ENCODE measurements around the gene CLIP3.
A peak's percentile ranks its signal among the peaks of the same experiment; 100 is the strongest.

DNA sequence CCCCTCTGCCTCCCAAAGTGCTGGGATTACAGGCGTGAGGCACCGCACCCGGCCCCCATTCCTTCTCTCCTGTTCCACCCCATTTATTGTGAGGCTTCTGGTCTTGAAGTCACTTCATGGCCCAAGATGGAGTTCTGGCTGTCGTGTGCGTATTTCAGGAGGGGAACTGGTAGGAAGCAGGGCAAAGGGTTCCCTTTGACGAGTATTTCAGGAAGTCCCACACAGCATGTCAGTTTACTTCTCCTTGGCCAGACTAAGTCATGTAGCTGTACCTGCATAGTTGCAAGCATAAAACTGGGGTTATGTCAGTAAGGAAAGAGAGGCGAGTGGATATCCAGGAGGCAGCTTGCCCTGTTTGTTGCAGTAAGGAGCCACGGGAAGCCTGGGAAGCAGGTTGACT, 32.2 kb upstream of the CLIP3 start:
- TF ChIP-seq POLR2AphosphoS5 (IDR thresholded peaks at IDR 0.05; ENCODE audit: low read depth) (no peak), SPI1 (IDR thresholded peaks at IDR 0.05; ENCODE audit: borderline replicate concordance, low read depth) (peak; percentile 51; the same call in 1 of the 2 replicates)
- TF ChIP-seq, protein P1, sequence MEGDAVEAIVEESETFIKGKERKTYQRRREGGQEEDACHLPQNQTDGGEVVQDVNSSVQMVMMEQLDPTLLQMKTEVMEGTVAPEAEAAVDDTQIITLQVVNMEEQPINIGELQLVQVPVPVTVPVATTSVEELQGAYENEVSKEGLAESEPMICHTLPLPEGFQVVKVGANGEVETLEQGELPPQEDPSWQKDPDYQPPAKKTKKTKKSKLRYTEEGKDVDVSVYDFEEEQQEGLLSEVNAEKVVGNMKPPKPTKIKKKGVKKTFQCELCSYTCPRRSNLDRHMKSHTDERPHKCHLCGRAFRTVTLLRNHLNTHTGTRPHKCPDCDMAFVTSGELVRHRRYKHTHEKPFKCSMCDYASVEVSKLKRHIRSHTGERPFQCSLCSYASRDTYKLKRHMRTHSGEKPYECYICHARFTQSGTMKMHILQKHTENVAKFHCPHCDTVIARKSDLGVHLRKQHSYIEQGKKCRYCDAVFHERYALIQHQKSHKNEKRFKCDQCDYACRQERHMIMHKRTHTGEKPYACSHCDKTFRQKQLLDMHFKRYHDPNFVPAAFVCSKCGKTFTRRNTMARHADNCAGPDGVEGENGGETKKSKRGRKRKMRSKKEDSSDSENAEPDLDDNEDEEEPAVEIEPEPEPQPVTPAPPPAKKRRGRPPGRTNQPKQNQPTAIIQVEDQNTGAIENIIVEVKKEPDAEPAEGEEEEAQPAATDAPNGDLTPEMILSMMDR (IDR thresholded peaks at IDR 0.05; ENCODE audit: insufficient read depth, low read length), result no peak
